GM18517 (cell line): ENCODE measurements around the gene CDK11B.

Experiments used
- ATAC-seq: cut with Tn5 transposase; IDR thresholded peaks from one replicate; pipeline ENCODE4 v1.9.1; 2021; ENCODE audit warnings: mild to moderate bottlenecking, moderate library complexity; ENCODE audit not compliant: unreplicated experiment

Gene CDK11B

GRCh38 chr1:1617516-1617915, 41.3 kb downstream of the CDK11B start:
- no peak for ATAC-seq

- no peak for ATAC-seq
These were observed 42.0 kb downstream of the CDK11B start for GRCh38 chr1:1616838-1617237.

- peak; percentile 23 for ATAC-seq
These were observed 42.6 kb downstream of the CDK11B start for GRCh38 chr1:1616045-1616790.

GRCh38 chr1:1615256-1616044, 43.4 kb downstream of the CDK11B start, which contains the start of gene MIB2:
TSS of gene MIB2 (plus strand) at chr1:1615500. CDS start at chr1:1623453, 7,953 bp downstream.
- peak; percentile 69 for ATAC-seq

GRCh38 chr1:1614954-1615255, 43.9 kb downstream of the CDK11B start:
- ATAC-seq: no peak

- no peak for ATAC-seq
These were observed 44.4 kb downstream of the CDK11B start for GRCh38 chr1:1614204-1614953.

GRCh38 chr1:1613509-1614082, 45.2 kb downstream of the CDK11B start:
- no peak for ATAC-seq

- ATAC-seq: no peak
These were observed 46.8 kb downstream of the CDK11B start for GRCh38 chr1:1612104-1612400.

- ATAC-seq: no peak
These were observed 48.0 kb downstream of the CDK11B start for GRCh38 chr1:1610796-1611195.

GRCh38 chr1:1609822-1610485, 48.9 kb downstream of the CDK11B start:
- no peak for ATAC-seq

- ATAC-seq: no peak
These were observed 52.6 kb downstream of the CDK11B start for GRCh38 chr1:1606232-1606631.

GRCh38 chr1:1605724-1606123, 53.1 kb downstream of the CDK11B start:
- ATAC-seq: no peak

- ATAC-seq: no peak
These were observed 53.7 kb downstream of the CDK11B start for GRCh38 chr1:1605034-1605591.

GRCh38 chr1:1604374-1605033, 54.3 kb downstream of the CDK11B start:
- no peak for ATAC-seq

- no peak for ATAC-seq
These were observed 55.0 kb downstream of the CDK11B start for GRCh38 chr1:1603671-1604373.

GRCh38 chr1:1602968-1603506, 55.8 kb downstream of the CDK11B start:
- no peak for ATAC-seq

GRCh38 chr1:1602304-1602967, 56.4 kb downstream of the CDK11B start:
- no peak for ATAC-seq

GRCh38 chr1:1601564-1602303, 57.1 kb downstream of the CDK11B start:
- no peak for ATAC-seq
